ENCODE measurements around the gene SLC1A2. TPM values are rescaled to one million over a fixed set of nuclear protein-coding genes. Genes with fewer than 3 reads are reported as not detected.
A peak's percentile ranks its signal among the peaks of the same experiment; 100 is the strongest.

Gene SLC1A2
- total RNA-seq, 2 donors from 2014 or later: 7.1 to 13.5 TPM

DNA sequence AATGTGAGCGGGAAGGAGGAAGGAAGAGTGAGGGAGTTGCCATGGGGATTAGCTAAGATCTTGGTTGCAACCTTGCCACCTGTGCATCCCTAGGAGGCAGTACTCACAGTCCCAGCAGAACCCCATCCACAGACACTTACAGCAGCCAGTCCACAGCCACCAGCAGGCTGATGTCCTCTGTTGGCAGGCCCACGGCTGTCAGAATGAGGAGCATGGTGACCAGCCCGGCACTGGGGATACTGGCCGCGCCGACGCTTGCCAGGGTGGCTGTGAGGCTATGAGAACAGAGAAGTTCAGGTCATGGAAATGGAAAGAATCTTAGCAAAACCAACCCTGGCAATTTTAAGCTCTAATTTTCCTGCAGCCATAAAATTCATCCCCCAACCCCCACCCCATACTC lies 138.6 kb downstream of the SLC1A2 start:
- Mint-ChIP-seq H3K4me3 (no peak overlapping the region), H3K4me1 (no peaks in the 10 kb centered on the region), H3K36me3 (ENCODE audit: low read depth) (no peaks in the 10 kb centered on the region), H3K27me3 (ENCODE audit: insufficient read depth) (peaks cover 3% of the 10 kb centered on the region), H3K27ac (no peak overlapping the region), H3K9me3 (no peaks in the 10 kb centered on the region)
- Histone ChIP-seq H3K27ac (ENCODE audit: low read depth, low read length) (no peak overlapping the region), H3K4me1 (ENCODE audit: control insufficient read depth, insufficient read depth, low read length) (no peaks in the 10 kb centered on the region), H3K9me3 (ENCODE audit: control insufficient read depth, low read length) (no peaks in the 10 kb centered on the region), H3K36me3 (ENCODE audit: control insufficient read depth, insufficient read depth, low read length) (no peaks in the 10 kb centered on the region), H3K9ac (ENCODE audit: extremely low read depth, low read length, poor library complexity, severe bottlenecking) (no peak overlapping the region), H3K4me3 (ENCODE audit: low read length) (no peak overlapping the region), H3K27me3 (ENCODE audit: control insufficient read depth, insufficient read depth, low read length, poor library complexity, severe bottlenecking) (no peaks in the 10 kb centered on the region)
- 90% methylated on average over 6 of the region's 7 CpGs; no CpG with 5 or more reads in 1 of the 2 experiments for WGBS, 2 experiments (ENCODE audit: insufficient coverage in 1 of 2, insufficient read length in 1 of 2)
- TF ChIP-seq, protein P1, sequence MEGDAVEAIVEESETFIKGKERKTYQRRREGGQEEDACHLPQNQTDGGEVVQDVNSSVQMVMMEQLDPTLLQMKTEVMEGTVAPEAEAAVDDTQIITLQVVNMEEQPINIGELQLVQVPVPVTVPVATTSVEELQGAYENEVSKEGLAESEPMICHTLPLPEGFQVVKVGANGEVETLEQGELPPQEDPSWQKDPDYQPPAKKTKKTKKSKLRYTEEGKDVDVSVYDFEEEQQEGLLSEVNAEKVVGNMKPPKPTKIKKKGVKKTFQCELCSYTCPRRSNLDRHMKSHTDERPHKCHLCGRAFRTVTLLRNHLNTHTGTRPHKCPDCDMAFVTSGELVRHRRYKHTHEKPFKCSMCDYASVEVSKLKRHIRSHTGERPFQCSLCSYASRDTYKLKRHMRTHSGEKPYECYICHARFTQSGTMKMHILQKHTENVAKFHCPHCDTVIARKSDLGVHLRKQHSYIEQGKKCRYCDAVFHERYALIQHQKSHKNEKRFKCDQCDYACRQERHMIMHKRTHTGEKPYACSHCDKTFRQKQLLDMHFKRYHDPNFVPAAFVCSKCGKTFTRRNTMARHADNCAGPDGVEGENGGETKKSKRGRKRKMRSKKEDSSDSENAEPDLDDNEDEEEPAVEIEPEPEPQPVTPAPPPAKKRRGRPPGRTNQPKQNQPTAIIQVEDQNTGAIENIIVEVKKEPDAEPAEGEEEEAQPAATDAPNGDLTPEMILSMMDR (conservative IDR thresholded peaks at IDR 0.05): no peak
- no peak for DNase-seq

DNA sequence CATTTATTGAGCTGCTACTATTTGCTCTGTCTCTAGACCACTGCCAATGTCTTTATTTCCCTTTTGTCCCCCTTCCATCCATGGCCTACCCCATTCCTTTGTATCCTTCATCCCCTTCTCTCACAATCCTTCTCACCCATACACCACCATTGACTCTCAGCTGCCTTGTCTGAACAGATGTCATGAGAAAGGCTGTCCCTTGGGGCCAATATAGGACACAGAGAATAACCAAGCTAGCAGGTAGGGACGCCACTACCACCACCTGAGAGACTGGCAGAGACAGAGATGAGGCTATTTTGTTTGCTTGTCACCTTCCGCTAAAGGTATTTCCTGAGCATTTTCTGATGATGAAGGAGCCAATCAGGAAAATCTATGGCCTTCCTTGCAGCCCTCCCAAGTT lies 141.5 kb downstream of the SLC1A2 start:
- H3K9me3 Mint-ChIP-seq: no peaks in the 10 kb centered on the region
- Histone ChIP-seq H3K9me3 (ENCODE audit: control insufficient read depth, low read length) (no peaks in the 10 kb centered on the region), H3K9ac (ENCODE audit: extremely low read depth, low read length, poor library complexity, severe bottlenecking) (no peak overlapping the region), H3K27ac (ENCODE audit: low read depth, low read length) (no peak overlapping the region), H3K27me3 (ENCODE audit: control insufficient read depth, insufficient read depth, low read length, poor library complexity, severe bottlenecking) (no peaks in the 10 kb centered on the region), H3K4me1 (ENCODE audit: control insufficient read depth, insufficient read depth, low read length) (no peaks in the 10 kb centered on the region), H3K4me3 (ENCODE audit: low read length) (no peak overlapping the region), H3K36me3 (ENCODE audit: control insufficient read depth, insufficient read depth, low read length) (no peaks in the 10 kb centered on the region)
- H3K4me3 Mint-ChIP-seq: no peak overlapping the region
- peaks cover 2% of the 10 kb centered on the region for H3K27me3 Mint-ChIP-seq (ENCODE audit: insufficient read depth)
- no peaks in the 10 kb centered on the region for H3K36me3 Mint-ChIP-seq (ENCODE audit: low read depth)
- no peak overlapping the region for H3K27ac Mint-ChIP-seq
- no peak for DNase-seq
- 93 to 96% methylated on average over 2 of the region's 2 CpGs for WGBS, 2 experiments (ENCODE audit: insufficient coverage in 1 of 2, insufficient read length in 1 of 2)
- TF ChIP-seq, protein P1 (conservative IDR thresholded peaks at IDR 0.05): no peak
- H3K4me1 Mint-ChIP-seq: peaks cover 13% of the 10 kb centered on the region

DNA sequence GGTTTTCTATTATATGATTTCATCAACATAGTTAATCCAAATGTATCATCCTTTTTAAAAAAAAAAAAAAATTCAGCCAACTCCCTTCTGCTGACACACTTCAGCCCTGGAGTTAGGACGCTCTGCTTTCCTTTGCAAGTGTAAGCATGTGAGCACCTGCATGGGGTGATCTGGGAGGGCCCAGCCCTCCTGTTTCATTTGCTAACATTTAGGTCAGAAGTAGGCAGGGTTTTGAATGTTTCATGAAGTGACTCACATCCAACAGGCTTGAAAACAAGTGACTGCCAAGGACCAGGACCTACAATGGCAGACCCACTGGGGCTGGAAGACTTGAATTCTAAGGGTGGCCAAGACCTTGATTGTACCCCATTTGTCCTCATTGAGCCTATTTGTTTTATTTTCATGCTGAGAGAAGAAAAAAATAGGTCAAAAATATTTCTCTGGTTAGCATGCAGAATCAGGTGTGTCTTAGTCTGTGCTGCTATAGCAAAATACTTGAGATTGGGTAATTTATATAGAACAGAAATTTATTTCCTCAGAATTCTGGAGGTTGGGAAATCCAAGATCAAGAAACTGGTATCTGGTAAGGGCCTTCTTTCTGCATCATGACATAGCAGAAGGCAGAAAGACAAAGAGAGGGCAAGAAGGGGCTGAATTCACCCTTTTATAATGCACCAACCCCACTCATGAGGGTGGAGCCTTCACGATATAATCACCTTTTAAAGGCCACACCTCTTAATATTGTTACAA lies 142.8 kb downstream of the SLC1A2 start:
- peaks cover 13% of the 10 kb centered on the region for H3K4me1 Mint-ChIP-seq
- H3K36me3 Mint-ChIP-seq (ENCODE audit: low read depth): no peaks in the 10 kb centered on the region
- TF ChIP-seq, protein P1 (conservative IDR thresholded peaks at IDR 0.05): no peak
- no peak overlapping the region for H3K4me3 Mint-ChIP-seq
- H3K36me3 ChIP-seq (ENCODE audit: control insufficient read depth, insufficient read depth, low read length): no peaks in the 10 kb centered on the region
- no peaks in the 10 kb centered on the region for H3K9me3 ChIP-seq (ENCODE audit: control insufficient read depth, low read length)
- no peak overlapping the region for H3K9ac ChIP-seq (ENCODE audit: extremely low read depth, low read length, poor library complexity, severe bottlenecking)
- H3K27ac ChIP-seq (ENCODE audit: low read depth, low read length): no peak overlapping the region
- H3K27me3 Mint-ChIP-seq (ENCODE audit: insufficient read depth): peaks cover 7% of the 10 kb centered on the region
- no peak overlapping the region for H3K27ac Mint-ChIP-seq
- no peaks in the 10 kb centered on the region for H3K27me3 ChIP-seq (ENCODE audit: control insufficient read depth, insufficient read depth, low read length, poor library complexity, severe bottlenecking)
- peak; percentile 51 for DNase-seq
- no peaks in the 10 kb centered on the region for H3K9me3 Mint-ChIP-seq
- H3K4me3 ChIP-seq (ENCODE audit: low read length): no peak overlapping the region
- H3K4me1 ChIP-seq (ENCODE audit: control insufficient read depth, insufficient read depth, low read length): no peaks in the 10 kb centered on the region
- WGBS, 2 experiments (ENCODE audit: insufficient coverage in 1 of 2, insufficient read length in 1 of 2): 80 to 86% methylated on average over 1 to 2 of the region's 2 CpGs
